ENCODE results near the gene ZFHX3. TPM values are rescaled to one million over a fixed set of nuclear protein-coding genes. Genes with fewer than 3 reads are reported as not detected.

The ZFHX3 gene
- total and polyA plus RNA-seq, 4 donors: 1.5 to 5.9 (median 3.0) TPM

DNA sequence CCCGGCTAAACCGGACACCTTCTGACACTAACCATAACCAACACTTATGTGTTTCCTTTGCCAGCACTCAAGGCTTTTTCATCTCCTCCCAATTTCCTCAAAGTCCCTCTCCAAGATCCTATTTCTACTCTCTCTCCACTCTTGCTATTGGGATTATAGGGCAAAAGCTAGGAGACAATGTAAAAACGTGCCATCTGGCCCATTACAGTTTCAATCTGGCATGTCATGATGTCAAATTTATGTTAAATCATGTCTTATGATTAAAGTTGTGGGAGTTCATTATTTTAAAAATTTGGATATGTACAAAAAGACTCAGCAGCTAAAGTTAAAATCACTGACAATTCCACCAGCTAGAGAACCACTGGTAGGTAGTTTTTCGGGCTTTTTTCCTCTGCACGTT lies 77.3 kb downstream of the ZFHX3 start:
- H3K4me3 ChIP-seq (ENCODE audit: low read depth in 1 of 3, low read length in 3 of 3): no peak overlapping the region

DNA sequence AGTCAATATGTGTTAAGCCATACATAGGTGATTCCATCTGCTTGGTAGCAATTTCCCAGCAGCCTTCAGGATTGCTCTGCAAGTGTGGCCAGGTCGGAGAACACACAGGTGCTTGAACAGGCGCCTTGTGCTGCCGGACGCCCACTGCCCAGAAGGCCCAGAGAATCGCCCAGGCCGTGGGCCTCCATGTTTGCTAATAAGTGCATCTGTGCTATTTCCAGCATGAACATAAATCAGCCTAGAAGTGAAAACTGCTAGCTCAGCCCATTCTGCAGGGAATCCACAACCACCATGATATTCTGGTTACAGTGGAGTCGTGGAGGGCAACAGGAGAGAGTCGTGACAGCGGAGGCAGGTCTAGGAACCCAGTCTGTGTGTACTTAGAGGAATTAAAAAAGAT lies 78.1 kb downstream of the ZFHX3 start:
- TF ChIP-seq GABPA (IDR thresholded peaks at IDR 0.05 in 1 of 2, conservative IDR thresholded peaks at IDR 0.05 in 1 of 2) (no peak), RAD21 (IDR thresholded peaks at IDR 0.05) (no peak), FOXA2 (IDR thresholded peaks at IDR 0.05) (no peak), YY1 (IDR thresholded peaks at IDR 0.05) (no peak)
- TF ChIP-seq, protein P1, sequence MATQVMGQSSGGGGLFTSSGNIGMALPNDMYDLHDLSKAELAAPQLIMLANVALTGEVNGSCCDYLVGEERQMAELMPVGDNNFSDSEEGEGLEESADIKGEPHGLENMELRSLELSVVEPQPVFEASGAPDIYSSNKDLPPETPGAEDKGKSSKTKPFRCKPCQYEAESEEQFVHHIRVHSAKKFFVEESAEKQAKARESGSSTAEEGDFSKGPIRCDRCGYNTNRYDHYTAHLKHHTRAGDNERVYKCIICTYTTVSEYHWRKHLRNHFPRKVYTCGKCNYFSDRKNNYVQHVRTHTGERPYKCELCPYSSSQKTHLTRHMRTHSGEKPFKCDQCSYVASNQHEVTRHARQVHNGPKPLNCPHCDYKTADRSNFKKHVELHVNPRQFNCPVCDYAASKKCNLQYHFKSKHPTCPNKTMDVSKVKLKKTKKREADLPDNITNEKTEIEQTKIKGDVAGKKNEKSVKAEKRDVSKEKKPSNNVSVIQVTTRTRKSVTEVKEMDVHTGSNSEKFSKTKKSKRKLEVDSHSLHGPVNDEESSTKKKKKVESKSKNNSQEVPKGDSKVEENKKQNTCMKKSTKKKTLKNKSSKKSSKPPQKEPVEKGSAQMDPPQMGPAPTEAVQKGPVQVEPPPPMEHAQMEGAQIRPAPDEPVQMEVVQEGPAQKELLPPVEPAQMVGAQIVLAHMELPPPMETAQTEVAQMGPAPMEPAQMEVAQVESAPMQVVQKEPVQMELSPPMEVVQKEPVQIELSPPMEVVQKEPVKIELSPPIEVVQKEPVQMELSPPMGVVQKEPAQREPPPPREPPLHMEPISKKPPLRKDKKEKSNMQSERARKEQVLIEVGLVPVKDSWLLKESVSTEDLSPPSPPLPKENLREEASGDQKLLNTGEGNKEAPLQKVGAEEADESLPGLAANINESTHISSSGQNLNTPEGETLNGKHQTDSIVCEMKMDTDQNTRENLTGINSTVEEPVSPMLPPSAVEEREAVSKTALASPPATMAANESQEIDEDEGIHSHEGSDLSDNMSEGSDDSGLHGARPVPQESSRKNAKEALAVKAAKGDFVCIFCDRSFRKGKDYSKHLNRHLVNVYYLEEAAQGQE (IDR thresholded peaks at IDR 0.05): no peak
- TF ChIP-seq, protein P2, sequence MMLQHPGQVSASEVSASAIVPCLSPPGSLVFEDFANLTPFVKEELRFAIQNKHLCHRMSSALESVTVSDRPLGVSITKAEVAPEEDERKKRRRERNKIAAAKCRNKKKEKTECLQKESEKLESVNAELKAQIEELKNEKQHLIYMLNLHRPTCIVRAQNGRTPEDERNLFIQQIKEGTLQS (IDR thresholded peaks at IDR 0.05): no peak
- Histone ChIP-seq H3K27ac (ENCODE audit: low read depth in 1 of 2, low read length in 2 of 2) (no peak overlapping the region), H3K9ac (ENCODE audit: low read depth in 1 of 2, low read length in 2 of 2) (no peak overlapping the region), H3K36me3 (ENCODE audit: control insufficient read depth in 4 of 4, insufficient read depth in 3 of 4, low read depth in 1 of 4, low read length in 3 of 4) (no peaks in the 10 kb centered on the region), H3K27me3 (ENCODE audit: control insufficient read depth in 4 of 4, insufficient read depth in 4 of 4, low read length in 3 of 4) (no peaks in the 10 kb centered on the region), H3K9me3 (ENCODE audit: control insufficient read depth in 4 of 4, low read length in 3 of 4) (no peaks in the 10 kb centered on the region), H3K4me3 (ENCODE audit: low read depth in 1 of 3, low read length in 3 of 3) (no peak overlapping the region), H3K4me1 (ENCODE audit: control insufficient read depth in 4 of 4, insufficient read depth in 4 of 4, low read length in 3 of 4) (peaks cover 4 to 14% (median 11%) of the 10 kb centered on the region in 4 donors)
- no peak for DNase-seq (ENCODE audit: low spot score)
- WGBS: 91% methylated on average over 9 of the region's 9 CpGs

More for the DNA sequence above, 77.3 kb downstream of the ZFHX3 start:
- Histone ChIP-seq H3K9me3 (ENCODE audit: control insufficient read depth in 4 of 4, low read length in 3 of 4) (no peaks in the 10 kb centered on the region), H3K9ac (ENCODE audit: low read depth in 1 of 2, low read length in 2 of 2) (no peak overlapping the region), H3K36me3 (ENCODE audit: control insufficient read depth in 4 of 4, insufficient read depth in 3 of 4, low read depth in 1 of 4, low read length in 3 of 4) (no peaks in the 10 kb centered on the region), H3K27ac (ENCODE audit: low read depth in 1 of 2, low read length in 2 of 2) (no peak overlapping the region), H3K27me3 (ENCODE audit: control insufficient read depth in 4 of 4, insufficient read depth in 4 of 4, low read length in 3 of 4) (no peaks in the 10 kb centered on the region), H3K4me1 (ENCODE audit: control insufficient read depth in 4 of 4, insufficient read depth in 4 of 4, low read length in 3 of 4) (peaks cover 6 to 23% (median 14%) of the 10 kb centered on the region in 4 donors)
- no peak for TF ChIP-seq EGR1 (IDR thresholded peaks at IDR 0.05; ENCODE audit: low read depth in 2 of 2)
- TF ChIP-seq TAF1 (conservative IDR thresholded peaks at IDR 0.05): no peak
- no peak for TF ChIP-seq NR2F2 (IDR thresholded peaks at IDR 0.05)
- TF ChIP-seq, protein P3, sequence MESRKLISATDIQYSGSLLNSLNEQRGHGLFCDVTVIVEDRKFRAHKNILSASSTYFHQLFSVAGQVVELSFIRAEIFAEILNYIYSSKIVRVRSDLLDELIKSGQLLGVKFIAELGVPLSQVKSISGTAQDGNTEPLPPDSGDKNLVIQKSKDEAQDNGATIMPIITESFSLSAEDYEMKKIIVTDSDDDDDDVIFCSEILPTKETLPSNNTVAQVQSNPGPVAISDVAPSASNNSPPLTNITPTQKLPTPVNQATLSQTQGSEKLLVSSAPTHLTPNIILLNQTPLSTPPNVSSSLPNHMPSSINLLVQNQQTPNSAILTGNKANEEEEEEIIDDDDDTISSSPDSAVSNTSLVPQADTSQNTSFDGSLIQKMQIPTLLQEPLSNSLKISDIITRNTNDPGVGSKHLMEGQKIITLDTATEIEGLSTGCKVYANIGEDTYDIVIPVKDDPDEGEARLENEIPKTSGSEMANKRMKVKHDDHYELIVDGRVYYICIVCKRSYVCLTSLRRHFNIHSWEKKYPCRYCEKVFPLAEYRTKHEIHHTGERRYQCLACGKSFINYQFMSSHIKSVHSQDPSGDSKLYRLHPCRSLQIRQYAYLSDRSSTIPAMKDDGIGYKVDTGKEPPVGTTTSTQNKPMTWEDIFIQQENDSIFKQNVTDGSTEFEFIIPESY (IDR thresholded peaks at IDR 0.05): no peak
- TF ChIP-seq FOXA1 (IDR thresholded peaks at IDR 0.05): no peak
- TF ChIP-seq, protein P4, sequence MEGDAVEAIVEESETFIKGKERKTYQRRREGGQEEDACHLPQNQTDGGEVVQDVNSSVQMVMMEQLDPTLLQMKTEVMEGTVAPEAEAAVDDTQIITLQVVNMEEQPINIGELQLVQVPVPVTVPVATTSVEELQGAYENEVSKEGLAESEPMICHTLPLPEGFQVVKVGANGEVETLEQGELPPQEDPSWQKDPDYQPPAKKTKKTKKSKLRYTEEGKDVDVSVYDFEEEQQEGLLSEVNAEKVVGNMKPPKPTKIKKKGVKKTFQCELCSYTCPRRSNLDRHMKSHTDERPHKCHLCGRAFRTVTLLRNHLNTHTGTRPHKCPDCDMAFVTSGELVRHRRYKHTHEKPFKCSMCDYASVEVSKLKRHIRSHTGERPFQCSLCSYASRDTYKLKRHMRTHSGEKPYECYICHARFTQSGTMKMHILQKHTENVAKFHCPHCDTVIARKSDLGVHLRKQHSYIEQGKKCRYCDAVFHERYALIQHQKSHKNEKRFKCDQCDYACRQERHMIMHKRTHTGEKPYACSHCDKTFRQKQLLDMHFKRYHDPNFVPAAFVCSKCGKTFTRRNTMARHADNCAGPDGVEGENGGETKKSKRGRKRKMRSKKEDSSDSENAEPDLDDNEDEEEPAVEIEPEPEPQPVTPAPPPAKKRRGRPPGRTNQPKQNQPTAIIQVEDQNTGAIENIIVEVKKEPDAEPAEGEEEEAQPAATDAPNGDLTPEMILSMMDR (IDR thresholded peaks at IDR 0.05; ENCODE audit: low read depth, low read length, missing input control): no peak
- TF ChIP-seq RXRA (IDR thresholded peaks at IDR 0.05): no peak
- TF ChIP-seq FOXA2 (IDR thresholded peaks at IDR 0.05): no peak
- no peak for TF ChIP-seq YY1 (IDR thresholded peaks at IDR 0.05)
- TF ChIP-seq, protein P5, sequence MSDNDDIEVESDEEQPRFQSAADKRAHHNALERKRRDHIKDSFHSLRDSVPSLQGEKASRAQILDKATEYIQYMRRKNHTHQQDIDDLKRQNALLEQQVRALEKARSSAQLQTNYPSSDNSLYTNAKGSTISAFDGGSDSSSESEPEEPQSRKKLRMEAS (IDR thresholded peaks at IDR 0.05): no peak
- no peak for TF ChIP-seq HNF4A (conservative IDR thresholded peaks at IDR 0.05)
- no peak for TF ChIP-seq SP1 (IDR thresholded peaks at IDR 0.05)
- TF ChIP-seq, protein P2 (IDR thresholded peaks at IDR 0.05): no peak
- 94% methylated on average over 5 of the region's 5 CpGs for WGBS
- DNase-seq (ENCODE audit: low spot score): no peak

All from liver (tissue), 9 donors.